ENCODE data around the gene DDX56.

Gene DDX56

DNA sequence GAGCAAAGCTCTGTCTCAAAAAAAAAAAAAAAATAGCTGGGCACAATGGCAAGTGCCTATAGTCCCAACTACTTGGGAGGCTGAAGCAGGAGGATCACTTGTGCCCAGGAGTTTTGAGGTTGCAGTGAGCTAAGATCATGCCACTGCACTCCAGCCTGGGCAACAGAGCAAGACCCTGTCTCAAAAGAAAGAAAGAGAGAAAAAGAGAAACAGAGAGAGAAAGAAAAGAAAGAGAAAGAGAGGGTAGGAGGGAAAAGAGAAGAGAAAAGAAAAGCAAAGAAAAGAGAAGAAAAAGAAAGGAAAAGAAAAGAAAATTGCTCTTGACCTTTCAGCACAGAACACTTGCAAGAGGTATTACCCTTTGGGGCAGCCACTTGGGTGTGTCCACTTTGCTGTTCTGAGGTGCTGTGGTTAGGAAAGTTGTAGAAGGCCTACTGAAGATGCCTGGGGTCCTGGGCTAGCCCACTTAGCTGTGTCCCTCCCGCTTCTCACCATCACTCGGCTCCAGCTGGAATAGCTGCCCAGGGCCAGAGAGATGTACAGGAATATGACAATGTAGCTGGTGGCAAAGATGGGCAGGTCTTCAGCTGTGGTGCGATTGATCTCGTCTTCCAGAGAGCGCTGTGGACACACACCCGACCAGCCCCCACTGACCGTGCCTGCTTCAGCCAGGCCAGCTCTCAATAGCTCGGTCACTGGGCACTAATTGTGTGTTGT lies 38.2 kb downstream of the DDX56 start:
- DNase-seq (ENCODE audit: low read depth, low spot score) = no peak

DNA sequence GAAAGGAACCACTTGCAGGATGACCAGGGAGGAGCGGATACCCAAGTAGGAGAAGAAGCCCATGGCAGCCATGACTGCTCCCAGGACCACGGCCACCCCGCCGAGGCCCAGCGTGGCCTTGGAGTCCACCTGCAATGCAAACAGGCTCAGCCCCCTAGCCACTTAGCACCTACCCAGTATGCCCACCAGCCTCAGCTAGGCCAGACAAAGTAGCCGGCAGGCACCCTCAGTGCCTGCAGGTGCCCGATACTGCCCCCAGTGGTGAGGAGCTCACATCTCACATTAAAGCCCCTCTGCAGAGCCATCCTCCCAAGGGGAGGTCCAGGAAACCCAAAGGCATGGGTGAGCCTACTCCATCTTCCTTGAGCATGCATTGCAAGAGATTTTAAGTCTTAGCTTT lies 39.2 kb downstream of the DDX56 start:
- DNase-seq (ENCODE audit: low read depth, low spot score) = no peak

DNA sequence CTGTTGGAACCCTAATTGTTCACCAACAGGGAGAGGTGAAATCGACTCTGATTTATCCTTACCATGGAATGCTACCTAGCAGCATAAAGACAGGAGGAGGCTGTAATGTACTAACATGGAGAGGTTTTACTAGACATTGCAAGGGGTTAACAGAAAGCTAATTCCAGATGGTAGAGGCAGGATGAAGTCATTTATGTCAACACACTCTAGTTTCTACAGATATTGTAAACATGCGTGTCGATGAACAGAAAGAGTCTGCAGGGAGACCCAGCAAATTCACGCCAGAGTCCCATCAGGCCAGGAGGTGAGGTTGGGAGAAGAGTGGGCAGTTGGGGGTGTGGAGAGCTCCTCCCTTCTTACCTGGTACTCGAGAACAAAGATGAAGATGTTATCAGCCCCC lies 39.6 kb downstream of the DDX56 start:
- DNase-seq (ENCODE audit: low read depth, low spot score) = no peak

DNA sequence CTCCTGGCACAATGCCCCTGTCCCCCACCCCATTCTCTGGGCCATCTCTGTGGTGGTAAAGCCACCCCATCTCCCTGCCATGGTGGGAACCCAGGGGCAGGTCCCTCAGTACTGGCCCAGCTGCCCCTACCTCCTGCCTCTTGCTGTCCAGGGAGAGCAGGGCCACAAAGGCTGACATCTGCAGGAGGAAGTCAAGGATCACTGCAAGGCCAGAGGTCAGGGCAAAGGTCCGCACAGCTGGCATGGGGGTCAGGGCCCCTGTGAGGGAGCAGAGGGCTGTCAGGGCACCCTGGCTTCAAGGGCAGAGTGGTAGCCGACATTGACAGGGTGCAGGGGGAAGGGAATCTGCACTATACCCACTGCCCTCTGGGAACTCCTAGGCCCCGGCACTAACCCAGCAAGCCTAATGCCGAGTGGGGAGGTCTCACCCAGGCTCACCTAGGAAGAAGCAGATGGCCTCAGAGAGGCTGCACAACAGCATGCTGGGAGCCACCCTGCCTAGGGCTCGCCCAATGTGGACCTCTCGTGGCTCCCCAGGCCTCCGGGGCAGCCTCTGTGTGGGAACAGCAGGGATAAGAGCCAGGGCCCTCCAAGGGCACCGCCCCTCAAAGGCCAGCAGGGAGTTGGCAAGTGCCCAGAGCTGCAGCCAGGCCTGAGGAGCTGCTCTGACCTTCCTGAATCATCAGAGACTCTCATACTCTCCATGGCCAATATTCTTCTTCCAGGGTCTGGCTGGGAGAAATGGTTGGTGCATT lies 40.2 kb downstream of the DDX56 start:
- no peak for DNase-seq (ENCODE audit: low read depth, low spot score)

DNA sequence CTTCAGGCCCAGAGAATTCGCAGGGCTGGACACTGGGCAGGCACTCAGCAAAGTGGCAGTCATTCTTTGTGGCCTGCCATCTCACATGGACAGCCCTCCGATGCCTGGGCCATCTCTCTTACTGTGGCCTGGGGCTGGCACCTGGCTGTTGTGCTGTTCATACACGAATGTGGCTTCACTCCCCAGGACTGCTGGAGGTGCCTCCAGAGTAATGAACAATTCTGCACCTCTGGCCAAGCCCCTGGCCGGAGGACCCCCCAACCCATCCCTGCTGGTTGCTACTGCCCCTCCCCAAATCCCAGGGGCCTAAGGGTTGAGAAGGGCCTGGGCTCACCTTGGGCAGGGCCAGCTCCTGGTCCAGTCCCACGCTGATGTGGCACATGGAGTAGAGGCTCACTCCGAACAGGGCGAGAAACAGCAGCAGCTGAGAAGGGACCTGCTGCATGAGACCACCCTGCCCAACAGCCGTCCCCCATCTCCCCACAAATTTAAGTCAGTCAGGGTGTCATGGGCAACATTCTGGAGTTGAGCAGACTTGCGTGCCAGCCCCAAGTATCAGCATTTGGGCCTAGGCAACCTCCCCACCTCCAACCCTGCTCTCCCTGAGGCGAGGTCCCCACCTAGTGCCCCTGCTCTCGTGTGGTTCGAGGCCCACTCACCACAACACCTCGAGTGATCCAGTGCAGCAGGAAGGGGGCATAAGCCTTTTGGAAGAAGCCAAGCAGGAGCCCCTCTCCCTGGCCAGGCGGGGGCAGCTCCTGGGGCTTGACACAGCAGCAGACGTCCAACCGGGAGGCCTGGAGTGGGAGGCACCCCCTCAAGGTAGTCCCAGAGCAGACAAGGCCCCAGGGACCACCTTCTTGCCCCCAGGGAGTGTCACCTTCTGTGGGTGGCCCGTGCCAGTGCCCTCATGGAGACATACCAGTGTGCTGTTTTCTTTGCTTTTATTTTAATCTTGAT lies 42.0 kb downstream of the DDX56 start:
- no peak for DNase-seq (ENCODE audit: low read depth, low spot score)

DNA sequence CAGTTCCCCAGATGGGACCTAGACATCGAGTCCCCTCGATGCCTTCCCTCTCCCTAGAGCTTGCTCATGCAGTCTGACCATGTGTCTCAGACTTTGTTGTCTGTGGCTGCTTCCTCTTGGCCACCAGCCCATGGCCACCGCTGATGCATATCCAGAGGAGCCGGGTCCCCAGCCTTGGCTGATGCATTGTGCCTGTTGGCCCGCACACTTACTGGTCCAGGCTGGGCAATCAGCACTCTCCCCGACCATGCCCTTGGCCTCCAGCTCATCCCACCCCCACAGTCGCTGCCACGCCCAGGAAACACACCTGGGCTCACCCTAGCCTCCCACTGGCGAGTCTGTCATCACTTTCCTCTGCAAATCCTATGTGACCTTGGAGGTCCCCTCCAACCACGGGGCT lies 42.7 kb downstream of the DDX56 start:
- no peak for DNase-seq (ENCODE audit: low read depth, low spot score)

DNA sequence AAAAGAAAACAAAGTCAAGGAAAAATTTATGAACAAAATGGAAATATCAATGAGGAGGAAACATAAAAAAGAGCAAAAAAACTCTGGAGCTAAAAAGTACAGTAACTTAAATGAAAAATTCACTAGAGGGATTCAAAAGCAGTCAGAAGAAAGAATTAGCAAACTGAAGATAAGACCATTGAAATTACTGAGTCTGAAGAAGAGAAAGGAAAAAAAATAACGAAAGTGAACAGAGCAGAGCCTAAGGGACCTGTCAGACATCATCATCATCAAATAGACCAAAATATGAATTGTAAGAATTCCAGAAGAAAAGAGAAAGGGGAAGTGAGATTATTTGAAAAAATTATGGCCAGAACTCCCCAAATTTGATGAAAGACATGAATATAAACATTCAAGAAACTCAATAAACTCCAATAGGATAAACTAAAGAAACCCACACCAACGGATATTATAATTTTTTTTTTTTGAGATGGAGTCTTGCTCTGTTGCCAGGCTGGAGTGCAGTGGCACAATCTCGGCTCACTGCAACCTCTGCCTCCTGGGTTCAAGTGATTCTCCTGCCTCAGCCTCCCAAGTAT lies 48.8 kb downstream of the DDX56 start:
- DNase-seq (ENCODE audit: low read depth, low spot score) = no peak

DNA sequence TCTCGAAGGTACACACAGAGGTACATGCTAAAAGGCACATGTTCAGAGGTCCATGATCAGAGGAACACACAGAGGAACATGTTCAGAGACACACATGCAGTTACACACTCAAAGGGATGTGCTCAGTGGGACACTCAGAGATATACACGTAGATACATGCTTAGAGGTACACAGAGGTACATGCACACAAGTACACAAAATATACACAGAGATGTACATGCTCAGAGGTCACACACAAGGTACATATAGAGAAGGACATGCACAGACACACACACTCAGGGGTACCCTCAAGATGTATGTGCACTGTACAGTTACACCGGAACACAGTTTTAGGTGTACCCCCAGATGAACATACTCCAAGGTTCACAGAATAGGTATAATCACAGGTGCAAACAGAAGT lies 51.4 kb downstream of the DDX56 start:
- no peak for DNase-seq (ENCODE audit: low read depth, low spot score)

DNA sequence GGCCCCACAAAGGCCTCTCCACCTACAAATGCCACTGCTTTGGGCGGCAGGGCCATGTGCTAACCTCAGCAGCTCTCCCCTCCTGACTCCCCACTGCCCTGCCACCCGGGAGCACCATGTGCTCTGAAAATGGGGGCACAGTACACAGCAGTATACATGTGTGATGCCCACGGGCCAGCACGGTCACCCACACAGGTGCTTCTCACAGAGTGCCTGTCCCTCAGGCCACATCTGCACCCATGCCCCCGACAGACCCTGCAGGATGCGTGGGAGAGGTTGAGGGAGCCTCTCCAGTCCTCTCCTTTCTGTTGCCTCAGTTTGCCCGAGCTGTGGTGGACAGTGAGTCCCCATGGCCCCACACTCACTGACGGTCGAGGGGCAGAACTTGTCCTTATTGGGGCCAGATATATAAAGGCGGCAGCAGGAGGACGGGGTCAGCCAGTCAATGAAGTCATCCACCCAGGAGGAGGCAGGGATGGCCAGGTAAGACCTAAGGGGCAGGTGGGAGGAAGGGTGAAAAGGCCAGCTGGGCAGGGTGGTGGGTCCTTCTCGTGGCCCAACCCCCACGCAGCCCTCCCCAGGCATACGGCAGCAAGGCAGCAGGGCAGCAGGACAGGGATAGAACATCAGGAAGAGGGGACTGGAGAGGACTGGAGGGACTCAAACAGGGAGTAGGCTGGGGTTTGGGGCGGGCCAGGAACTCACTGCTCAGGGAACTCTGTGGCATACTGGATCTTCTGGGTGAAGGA lies 52.2 kb downstream of the DDX56 start:
- no peak for DNase-seq (ENCODE audit: low read depth, low spot score)

DNA sequence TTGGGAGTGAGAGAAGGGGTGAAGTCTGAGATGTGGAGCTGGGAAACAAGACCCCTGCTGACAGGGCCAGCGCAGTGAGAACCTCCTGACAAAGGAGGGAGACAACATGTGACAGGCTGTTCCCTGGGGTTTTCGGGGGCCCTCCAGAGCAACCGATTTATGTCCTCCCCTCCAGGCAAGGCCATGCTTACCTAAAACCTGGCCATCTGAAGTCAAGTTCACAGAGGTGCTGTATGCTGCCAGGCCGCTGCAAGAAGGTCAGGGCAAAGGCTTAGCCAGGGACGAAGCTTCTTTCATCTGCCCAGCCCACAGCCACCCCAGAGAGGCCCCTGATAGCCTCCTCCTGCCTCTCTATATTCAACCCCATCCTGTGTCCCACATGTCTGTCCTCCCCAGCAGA lies 53.1 kb downstream of the DDX56 start:
- no peak for DNase-seq (ENCODE audit: low read depth, low spot score)

DNA sequence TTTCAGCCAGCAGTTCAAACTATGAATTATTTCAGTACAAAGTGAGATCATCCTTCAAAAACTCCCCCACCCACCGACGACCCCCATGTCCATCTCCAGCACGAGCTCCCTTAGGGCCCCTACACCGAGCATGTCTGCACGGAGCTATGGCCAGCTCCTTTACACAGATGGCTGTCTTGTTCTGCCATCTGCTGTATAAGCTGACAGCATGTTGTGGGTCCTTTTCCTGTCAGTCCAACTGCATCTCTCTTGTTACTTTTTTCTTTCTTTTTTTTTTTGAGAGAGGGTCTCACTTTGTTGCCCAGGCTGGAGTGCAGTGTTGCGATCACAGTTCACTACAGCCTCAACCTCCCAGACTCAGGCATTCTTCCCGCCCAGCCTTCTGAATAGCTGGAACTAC lies 54.2 kb downstream of the DDX56 start:
- no peak for DNase-seq (ENCODE audit: low read depth, low spot score)

DNA sequence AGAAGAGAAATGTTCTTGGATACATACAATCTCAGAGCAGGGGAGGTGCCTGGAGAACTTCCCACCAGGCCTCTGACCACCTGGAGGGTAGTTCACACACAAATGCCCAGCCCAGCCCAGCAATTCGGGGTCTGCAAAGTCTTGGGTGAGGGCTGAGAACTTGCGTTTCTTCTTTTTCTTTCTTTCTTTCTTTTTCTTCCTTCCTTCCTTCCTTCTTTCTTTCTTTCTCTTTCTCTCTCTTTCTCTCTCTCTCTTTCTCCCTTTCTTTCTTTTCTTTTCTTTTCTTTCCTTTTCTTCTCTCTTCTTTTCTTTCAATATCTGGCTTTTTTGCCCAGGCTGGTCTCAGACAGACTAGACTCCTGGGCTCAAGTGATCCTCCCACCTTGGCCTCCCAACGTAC lies 54.9 kb downstream of the DDX56 start:
- no peak for DNase-seq (ENCODE audit: low read depth, low spot score)

DNA sequence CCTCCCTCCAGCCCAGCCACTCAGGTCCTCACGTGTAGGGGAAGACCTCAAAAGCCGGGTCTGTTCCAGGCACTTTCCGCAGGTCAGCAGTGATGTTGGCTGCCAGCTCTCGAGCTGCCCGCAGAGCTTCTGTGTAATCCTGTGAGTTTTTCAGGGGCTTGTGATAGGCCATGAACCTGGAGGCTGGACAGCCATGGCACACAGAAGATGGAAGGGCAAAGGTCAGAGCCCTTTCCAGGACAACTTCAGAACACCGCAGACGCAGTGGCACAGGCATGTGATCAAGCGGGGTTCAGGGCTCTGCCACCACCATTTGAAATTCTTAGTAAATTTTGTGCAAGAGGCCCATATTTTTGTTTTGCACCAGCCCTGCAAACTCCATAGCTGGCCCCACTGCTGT lies 56.5 kb downstream of the DDX56 start:
- DNase-seq (ENCODE audit: low read depth, low spot score) = no peak

All from brain pericyte (primary cell).